Uterine smooth muscle cell (primary cell): Measurements from ENCODE around the gene GLOD5. TPM values are rescaled to one million over a fixed set of nuclear protein-coding genes. Genes with fewer than 3 reads are reported as not detected.

ENCODE experiments used
- total RNA-seq: library from RNA; depleted of rRNA; stranded (reverse); fragments of >200 nt; gene quantifications from 2 replicates; pipeline ENCODE4 v1.2.3, GENCODE V29; 2014

The GLOD5 gene
- not detected in 2 replicates for total RNA-seq

GRCh38 chrX:48761674-48762471, at the start of gene GLOD5:
Gene GLOD5, plus strand, starts transcription at chrX:48761747. Its CDS starts 44 bp downstream, at chrX:48761791.

GRCh38 chrX:48786341-48786800, 24.8 kb downstream of the GLOD5 start, which contains the start of gene GATA1:
Gene GATA1, plus strand, starts transcription at chrX:48786590. Its CDS starts 4,520 bp downstream, at chrX:48791110.

GRCh38 chrX:48801280-48802088, 39.9 kb downstream of the GLOD5 start, which contains the start of gene HDAC6:
Gene HDAC6, plus strand, starts transcription at chrX:48802067. Its CDS starts 626 bp downstream, at chrX:48802693.

Other genes with a start within 250 kb of the GLOD5 start
- gene EBP, start 239.9 kb upstream of the GLOD5 start, total RNA-seq: 125 and 167 TPM in 2 replicates
- gene TBC1D25, start 222.0 kb upstream of the GLOD5 start, total RNA-seq: 3.9 and 6.3 TPM in 2 replicates
- 133 and 321 TPM in 2 replicates for gene RBM3, start 187.3 kb upstream of the GLOD5 start, total RNA-seq
- gene WDR13, start 164.3 kb upstream of the GLOD5 start, total RNA-seq: 87.4 and 109 TPM in 2 replicates
- 0.22 and 0.25 TPM in 2 replicates for gene WAS, start 77.9 kb upstream of the GLOD5 start, total RNA-seq
- gene SUV39H1, start 65.0 kb upstream of the GLOD5 start, total RNA-seq: 3.2 and 14.1 TPM in 2 replicates
- not detected in 2 replicates for gene GATA1, start 24.8 kb downstream of the GLOD5 start, total RNA-seq
- 30.6 and 34.2 TPM in 2 replicates for gene HDAC6, start 40.3 kb downstream of the GLOD5 start, total RNA-seq
- gene ERAS, start 64.8 kb downstream of the GLOD5 start, total RNA-seq: not detected in 2 replicates
- 2.9 TPM in 1 of 2 replicates, not detected in the other for gene PCSK1N, start 73.9 kb downstream of the GLOD5 start, total RNA-seq
- gene TIMM17B, start 136.0 kb downstream of the GLOD5 start, total RNA-seq: 36.4 and 39.3 TPM in 2 replicates
- 61.5 and 89.0 TPM in 2 replicates for gene PQBP1, start 136.2 kb downstream of the GLOD5 start, total RNA-seq
- gene SLC35A2, start 149.9 kb downstream of the GLOD5 start, total RNA-seq: 13.9 and 14.6 TPM in 2 replicates
- gene PIM2, start 157.3 kb downstream of the GLOD5 start, total RNA-seq: 6.2 and 7.0 TPM in 2 replicates
- gene OTUD5, start 195.9 kb downstream of the GLOD5 start, total RNA-seq: 37.0 and 40.7 TPM in 2 replicates
- gene KCND1, start 210.1 kb downstream of the GLOD5 start, total RNA-seq: 0.33 and 1.2 TPM in 2 replicates
- gene GRIPAP1, start 240.5 kb downstream of the GLOD5 start, total RNA-seq: 23.1 and 29.9 TPM in 2 replicates